Osteocyte (in vitro differentiated cells): ENCODE measurements around the gene SLC1A5. TPM values are rescaled to one million over a fixed set of nuclear protein-coding genes. Genes with fewer than 3 reads are reported as not detected.

Experiments
- total RNA-seq: library from RNA; stranded (reverse); gene quantifications from 2 replicates; pipeline ENCODE4 v1.2.1, GENCODE V29; 2021

The SLC1A5 gene
- total RNA-seq, 1 donor from 2014 or later = 313 TPM

Other genes starting within 250 kb of the SLC1A5 start
- 167 and 168 TPM in 2 replicates for gene CALM3, start 187.3 kb downstream of the SLC1A5 start, total RNA-seq
- 0.31 and 0.38 TPM in 2 replicates for gene PTGIR, start 163.5 kb downstream of the SLC1A5 start, total RNA-seq
- not detected in 2 replicates for gene GNG8, start 152.4 kb downstream of the SLC1A5 start, total RNA-seq
- gene DACT3, start 127.4 kb downstream of the SLC1A5 start, total RNA-seq = 11.2 and 11.5 TPM in 2 replicates
- gene PRKD2, start 71.5 kb downstream of the SLC1A5 start, total RNA-seq = 41.9 and 43.9 TPM in 2 replicates
- gene FKRP, start 42.5 kb downstream of the SLC1A5 start, total RNA-seq = 34.0 and 37.7 TPM in 2 replicates
- gene STRN4, start 42.1 kb downstream of the SLC1A5 start, total RNA-seq = 87.1 and 93.5 TPM in 2 replicates
- gene AP2S1, start 62.3 kb upstream of the SLC1A5 start, total RNA-seq = 226 and 229 TPM in 2 replicates
- 107 and 113 TPM in 2 replicates for gene ARHGAP35, start 72.4 kb upstream of the SLC1A5 start, total RNA-seq
- 0.71 and 0.99 TPM in 2 replicates for gene NPAS1, start 231.2 kb upstream of the SLC1A5 start, total RNA-seq